IPS-18c (cell line): Measurements from ENCODE around the gene JUNB.

Experiments used
- H3K4me3 ChIP-seq: 2 replicates; pipeline ENCODE4 v1.7.0; 2013; ENCODE audit warnings: low read depth, mild to moderate bottlenecking, low read length, moderate library complexity; ENCODE audit not compliant: insufficient read depth
- H3K9me3 ChIP-seq: one replicate; pipeline ENCODE4 v1.6.1; 2013; ENCODE audit warnings: mild to moderate bottlenecking, low read length, moderate library complexity; ENCODE audit not compliant: control insufficient read depth, insufficient read depth

JUNB gene

DNA sequence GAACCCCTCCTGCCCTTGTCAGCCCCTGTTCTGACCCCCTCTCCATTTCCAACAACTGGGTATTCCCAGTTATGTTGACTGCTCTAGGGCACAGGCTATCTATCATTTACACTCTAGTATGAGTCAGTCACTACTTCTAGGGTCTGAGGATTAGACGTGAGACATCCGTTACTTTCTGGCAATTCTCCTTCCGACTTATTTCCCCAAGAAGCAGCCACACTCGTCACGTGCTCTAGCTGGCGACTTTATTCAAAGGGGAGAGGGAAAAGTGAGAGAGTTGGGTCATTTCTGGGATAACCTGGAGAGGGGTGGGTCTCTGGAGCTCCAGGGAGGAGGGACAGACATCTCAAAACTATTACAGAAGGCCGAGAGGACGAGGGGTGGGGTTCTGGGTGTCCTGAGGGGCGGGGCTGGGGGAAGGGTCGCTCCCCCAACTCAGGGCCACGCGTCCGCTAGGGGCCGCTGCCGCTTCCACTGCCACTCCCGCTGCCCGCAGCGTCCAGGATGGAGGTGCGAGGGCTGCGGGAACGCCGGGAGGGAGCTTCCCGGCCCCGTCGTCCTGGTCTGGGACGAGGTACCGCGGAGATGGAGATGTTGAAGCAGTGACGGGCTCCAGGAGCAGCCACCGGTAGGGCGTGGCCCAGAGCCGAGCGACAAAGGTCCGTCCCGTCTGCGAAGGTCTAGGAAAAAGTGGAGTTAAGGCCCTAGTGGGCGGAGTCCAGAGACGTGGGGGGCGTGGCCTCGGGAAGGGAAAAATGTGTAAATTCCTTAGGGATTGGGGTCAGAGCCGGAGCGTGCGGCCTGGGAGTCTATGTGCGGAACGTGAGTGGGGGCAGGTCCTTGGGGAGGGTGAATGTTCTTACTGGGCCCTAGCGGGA lies 34.2 kb downstream of the JUNB start:
- peak overlapping the region; percentile 40 for H3K4me3 ChIP-seq
- no peaks in the 10 kb centered on the region for H3K9me3 ChIP-seq

DNA sequence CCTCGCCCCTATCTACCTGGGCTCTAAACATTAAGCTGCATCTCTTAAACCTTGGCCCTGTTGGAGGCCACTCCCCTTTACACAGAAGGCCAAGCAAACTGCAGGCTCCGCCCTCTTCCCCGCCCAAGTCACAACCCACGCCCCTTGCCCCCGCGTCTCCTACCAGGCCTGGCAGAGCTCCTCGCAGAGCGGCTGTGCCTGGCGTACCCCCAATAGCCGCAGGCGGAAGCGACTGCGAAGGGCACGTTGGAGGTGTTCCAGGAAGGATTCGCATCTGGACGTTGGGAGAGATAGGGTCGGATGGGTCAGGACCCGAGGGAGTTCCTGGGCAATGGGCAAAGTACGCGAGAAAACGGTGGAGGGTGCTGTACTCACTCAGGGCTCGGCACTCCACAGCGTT lies 37.2 kb downstream of the JUNB start:
- Histone ChIP-seq H3K4me3 (peak overlapping the region; percentile 34; the same call in 1 of the 2 replicates), H3K9me3 (no peaks in the 10 kb centered on the region)

DNA sequence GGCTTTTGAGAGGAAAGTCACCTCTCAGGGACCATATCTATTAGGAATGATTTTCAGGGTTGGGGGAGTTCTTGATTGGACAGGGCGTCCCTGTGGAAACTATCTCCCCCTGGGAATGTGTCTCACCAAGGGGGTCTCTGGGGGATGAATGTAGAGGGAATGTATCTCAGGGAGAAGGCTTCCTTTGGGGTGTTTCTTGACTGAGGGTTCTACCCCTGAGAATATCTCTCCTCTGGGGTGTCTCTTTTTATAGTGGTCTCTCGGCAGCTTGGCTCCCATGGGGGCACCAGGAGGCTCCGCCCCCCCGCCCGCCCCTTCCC lies 42.1 kb downstream of the JUNB start:
- H3K4me3 ChIP-seq: peak overlapping the region; percentile 25
- peaks cover 4% of the 10 kb centered on the region for H3K9me3 ChIP-seq

DNA sequence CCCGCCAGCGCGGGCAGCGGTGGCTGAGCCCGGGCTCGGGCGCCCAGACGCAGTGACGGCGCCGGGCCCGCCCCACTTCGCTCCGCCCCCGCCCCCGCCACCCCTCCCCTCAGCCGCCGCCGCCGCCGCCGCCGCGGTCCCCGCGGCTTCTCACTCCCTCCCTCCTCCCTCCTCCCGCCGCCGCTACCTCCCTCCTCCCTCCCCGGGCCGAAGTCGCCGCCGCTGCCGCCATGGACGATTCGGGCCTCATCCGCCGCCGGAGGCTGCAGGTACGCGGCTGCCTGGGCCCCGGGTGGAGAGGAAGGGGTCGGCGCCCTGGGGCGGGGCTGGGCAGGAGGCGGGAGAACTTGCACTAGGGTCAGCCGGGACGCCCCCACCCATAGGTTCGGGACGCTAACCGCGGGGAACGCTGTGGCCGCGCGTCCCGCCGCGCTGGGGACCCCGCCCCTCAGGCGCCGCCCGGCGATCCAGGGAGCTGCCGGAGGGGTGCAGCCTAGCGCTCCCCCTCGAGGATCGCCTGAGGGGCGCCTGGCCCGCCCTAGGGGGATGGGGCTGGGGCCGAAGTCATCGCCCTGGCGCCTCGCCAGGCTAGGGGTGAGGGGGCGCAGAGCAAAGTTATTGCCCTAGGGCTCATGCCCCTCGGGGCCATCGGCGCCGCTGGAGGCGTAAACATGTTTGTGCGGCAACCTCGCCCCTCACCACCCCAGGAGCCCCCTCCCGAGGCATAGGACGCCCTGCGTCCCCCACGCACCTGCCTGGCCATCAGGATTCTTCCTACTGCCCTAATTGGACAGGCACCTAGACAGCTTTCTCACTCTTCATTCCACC lies 42.7 kb downstream of the JUNB start:
- H3K4me3 ChIP-seq: peak overlapping the region; percentile 71

DNA sequence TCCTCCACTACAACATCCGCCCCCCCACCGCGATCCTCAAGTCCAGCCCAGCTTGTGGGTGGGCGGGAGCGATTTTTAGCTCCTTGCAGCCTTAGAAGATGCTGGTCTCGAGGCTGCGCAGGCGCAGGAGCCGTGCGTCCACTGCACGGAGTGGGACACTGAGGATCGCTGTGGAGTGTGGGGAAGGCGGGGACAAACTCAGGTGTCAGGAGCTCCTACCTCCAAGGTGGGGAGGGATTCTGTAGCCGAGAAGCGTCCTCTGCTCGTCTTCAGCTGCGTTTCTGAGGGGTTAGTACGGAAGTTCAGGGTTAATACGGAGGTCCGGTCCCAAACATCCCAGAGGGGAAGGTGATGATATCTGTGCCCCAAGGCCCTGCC lies 43.3 kb downstream of the JUNB start, which contains the start of gene RTBDN:
Gene RTBDN (minus strand): TSS at position 14 of the 378 bp plus-strand sequence. CDS start 4,600 bp downstream, outside the sequence.
- H3K4me3 ChIP-seq: peak within 1 kb of the TSS; percentile 71
- H3K9me3 ChIP-seq: peaks cover 4% of the 10 kb centered on the region

More for the DNA sequence above, 42.7 kb downstream of the JUNB start:
- H3K9me3 ChIP-seq: peaks cover 4% of the 10 kb centered on the region

DNA sequence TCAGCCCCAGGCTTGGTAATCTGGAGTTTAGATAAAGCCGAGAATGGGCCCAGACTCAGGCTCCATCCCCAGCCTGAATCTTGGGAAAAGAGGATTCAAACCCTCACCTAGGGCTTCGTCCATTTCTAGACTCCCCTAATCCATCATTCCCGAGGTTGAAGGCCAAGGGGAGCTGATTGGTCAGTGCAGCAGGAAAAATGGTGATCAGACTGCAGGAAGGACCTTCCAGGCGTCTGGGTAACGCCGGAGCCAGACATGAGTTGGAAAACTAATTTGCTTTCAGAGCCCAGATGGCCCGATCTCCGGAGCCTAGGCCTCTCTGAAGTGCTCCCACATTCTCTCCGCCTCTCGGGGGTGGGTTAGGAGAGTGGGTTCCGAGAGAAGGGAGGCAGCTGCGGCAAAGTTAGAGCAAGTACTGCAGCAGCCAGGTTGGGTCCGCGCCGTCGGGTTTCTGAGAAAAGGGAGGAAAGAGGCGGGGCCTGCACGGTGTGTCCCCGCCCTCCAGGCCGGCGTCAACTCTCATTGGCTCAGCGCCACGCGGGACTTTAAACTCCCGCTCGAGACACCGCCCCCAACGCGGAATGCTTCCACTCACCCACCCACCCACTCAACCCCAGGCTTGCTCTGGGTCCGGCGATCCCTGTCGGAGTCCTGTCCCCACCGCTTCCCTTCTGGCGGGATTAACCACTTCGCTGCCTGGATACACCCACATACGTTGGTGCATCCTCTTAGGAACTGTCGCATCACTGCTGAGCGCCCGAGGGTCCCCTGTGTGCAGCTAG lies 43.9 kb downstream of the JUNB start:
- Histone ChIP-seq H3K9me3 (peaks cover 4% of the 10 kb centered on the region), H3K4me3 (peak overlapping the region; percentile 71; the same call in 1 of the 2 replicates)

DNA sequence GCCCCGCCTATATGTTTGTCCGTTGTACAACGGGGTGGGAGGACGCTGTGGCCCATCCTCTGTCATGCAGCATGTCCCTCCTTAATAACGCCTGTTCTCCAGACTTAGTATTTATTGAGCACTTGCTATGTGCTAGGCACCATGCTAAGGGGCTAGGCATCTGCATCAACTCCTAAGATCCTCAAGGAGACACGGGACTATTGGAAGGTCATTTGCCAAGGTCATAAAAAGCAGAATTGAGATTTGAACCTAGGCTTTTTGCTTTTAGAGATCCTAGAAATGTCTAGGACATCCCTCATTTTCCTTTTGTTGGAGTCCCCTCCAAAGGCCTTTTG lies 45.2 kb downstream of the JUNB start:
- H3K9me3 ChIP-seq: peaks cover 4% of the 10 kb centered on the region

DNA sequence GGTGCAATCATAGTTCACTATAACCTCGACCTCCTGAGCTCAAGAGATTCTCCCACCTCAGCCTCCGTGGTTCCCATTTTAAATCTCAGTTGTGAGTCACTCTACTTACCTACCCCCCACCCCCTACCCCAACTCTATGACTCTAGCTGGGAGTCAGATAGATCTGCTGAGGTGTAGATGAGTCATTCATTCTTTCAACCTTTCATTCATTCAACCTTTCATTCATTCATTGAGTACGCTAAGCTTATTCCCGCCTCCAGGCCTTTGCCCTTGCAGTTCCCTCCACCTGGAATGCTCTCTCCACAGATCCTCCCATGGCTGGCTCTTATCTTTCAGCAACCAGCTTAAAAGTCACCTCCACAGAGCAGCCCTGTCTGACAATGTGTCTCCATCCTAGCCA lies 45.9 kb downstream of the JUNB start:
- peaks cover 4% of the 10 kb centered on the region for H3K9me3 ChIP-seq
- H3K4me3 ChIP-seq: no peak overlapping the region

More for the DNA sequence above, 45.2 kb downstream of the JUNB start:
- H3K4me3 ChIP-seq: no peak overlapping the region

DNA sequence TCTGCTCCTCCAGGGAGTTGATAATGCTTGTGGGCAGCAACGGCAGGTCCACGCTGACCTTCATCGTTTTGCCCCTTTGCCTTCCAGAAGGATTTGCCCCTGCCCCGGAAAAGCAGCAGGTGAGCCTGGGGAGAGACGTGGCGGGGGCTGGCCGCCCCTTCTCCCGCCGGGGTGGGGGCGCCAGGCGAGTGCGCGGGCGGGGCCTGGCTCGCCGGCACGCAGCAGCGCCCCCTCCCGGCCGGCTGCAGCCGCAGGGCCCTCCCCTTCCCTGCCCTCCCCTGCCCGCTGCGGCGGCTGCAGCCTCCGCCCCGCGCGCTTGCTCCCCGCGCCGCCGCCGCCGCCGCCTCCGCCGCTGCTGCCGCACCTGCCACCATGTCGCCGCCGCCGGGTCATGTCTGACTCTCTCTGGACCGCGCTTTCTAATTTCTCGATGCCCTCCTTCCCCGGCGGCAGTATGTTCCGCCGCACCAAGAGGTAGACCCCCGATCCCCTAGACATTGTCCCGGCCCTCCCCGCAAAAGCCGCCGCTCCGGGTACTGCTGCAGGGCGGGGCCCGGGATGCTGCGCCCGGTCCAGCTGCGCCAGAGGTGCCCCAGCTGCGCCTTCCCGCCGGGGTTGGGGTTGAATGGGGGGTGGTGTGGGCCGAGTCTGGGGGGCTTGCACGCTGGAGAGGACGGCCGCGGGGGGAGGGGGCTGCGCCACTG lies 47.0 kb downstream of the JUNB start, which contains the start of gene MAST1:
Gene MAST1 (plus strand): TSS at position 334 of the 704 bp plus-strand sequence. CDS start 58 bp downstream, at position 392.
- peaks cover 4% of the 10 kb centered on the region for H3K9me3 ChIP-seq
- H3K4me3 ChIP-seq: peak within 1 kb of the TSS; percentile 62

DNA sequence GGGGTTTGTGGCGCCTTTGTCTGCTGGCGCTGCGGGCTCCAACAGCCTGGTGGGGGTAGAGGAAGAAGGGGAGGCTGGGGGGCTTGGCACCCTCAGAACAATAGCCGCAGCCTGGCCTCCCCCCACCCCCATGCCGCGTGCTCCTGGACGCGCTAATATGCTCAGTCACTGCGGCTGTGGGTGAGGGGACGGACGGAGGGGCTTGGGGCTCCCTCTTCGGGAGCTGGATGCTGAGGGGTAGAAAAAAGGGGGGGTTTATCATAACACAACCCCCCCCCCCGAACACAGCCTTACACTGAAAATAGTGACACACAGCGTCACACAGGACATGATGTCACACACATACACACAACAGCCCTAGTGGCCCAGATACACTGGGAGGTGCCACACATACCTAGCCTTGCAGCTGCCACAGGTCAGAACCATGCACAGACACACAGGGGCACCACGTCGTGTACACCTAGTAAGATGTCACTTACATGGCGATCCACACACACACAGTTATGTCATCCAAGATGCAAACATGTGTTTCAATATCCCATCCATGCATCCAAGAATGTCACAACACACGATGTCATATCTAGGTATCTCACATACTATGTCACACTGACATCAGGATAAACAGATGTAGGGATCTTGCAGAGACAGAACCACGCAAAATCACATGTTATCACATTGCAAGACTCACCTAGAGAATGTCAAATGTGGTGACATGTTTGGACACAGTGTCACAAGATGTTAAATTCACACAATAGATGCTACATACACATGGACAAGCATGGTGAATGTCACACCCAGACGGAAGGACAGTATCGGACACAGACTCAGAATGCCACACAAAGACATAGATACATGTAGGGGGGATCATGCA lies 47.8 kb downstream of the JUNB start:
- Histone ChIP-seq H3K9me3 (peaks cover 4% of the 10 kb centered on the region), H3K4me3 (peak overlapping the region; percentile 62)

DNA sequence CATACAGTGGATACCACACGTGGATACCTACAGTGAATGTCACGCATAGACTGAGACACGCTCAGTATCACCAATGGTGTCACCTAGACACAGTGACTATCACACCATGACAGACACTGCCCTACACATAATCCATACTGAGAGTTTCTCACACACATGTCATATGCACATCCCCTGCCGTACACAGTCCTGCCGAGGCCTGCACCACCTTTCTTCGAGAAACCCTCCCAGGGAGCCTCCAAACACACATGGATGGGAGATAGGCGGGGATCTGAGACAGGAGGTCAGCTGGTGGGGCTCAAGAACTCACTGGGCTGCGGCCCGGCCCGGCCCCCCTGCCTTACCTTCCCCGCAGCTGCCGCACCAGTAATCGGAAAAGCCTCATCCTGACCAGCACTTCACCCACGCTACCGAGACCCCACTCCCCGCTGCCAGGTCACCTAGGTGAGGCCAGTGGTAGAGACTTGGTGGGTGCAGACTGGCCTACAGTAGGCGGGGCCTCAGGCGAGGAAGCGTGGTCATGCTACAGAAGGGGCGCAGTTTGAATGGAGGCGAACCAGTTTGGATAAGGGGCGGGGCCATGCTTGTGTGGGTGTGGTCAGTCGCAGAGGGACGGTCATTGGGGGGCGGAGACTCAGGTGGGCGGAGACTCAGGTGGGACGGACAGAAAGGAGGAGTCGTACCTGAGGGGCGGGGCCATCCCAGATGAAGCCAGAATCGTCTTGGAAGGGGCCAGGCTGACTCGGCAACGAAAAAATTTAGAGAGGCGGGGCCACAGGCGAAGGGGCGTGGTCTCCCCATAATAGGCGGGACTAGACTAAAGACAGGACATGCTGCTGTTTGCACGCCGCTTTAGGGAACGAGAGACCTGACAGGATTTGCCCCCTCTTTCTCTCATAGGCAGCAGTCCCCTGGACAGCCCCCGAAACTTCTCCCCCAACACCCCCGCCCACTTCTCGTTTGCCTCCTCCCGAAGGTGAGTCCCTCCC lies 49.1 kb downstream of the JUNB start:
- Histone ChIP-seq H3K9me3 (peaks cover 4% of the 10 kb centered on the region), H3K4me3 (peak overlapping the region; percentile 42)

DNA sequence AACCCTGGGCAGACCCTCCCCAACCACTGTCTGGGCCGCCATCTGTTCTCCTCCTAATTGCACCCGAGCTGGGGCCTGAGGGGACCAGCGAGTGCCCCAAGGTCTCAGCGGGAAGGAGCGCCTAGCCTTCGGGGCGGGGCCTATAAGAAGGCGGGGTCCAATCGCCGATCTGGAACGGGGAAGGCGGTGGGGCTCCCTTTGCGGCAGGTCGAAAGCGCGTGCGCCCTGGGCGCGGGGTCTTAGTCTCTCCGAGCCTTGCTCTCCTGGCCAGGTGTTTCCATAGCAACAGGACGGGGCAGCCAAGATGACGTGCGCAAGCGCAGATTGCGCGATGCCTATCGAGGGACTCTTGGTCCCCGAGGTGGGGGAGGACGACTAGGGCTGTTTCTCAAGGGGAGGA lies 49.8 kb downstream of the JUNB start:
- Histone ChIP-seq H3K4me3 (peak overlapping the region; percentile 42), H3K9me3 (peaks cover 4% of the 10 kb centered on the region)

DNA sequence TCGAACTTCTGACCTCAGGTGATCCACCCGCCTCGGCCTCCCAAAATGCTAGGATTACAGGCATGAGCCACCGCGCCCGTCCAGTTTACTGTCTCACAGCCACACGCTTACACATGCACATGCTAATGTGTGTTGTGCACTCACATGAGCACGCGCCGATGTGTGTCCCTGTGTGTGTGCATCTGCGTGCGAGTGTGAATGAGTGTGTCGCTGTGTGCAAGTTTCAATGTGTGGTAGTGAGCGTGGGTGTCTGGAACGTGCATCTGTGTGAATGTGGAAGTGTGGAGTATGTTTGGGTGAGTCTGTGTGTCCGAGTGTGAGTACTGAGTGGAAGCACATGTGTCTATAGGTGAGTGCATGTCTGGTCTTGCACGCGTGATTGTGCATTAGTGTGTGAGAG lies 51.2 kb downstream of the JUNB start:
- Histone ChIP-seq H3K4me3 (no peak overlapping the region), H3K9me3 (no peaks in the 10 kb centered on the region)
